Sciatic nerve (tissue), 2 donors: ENCODE data around the gene MPRIP. TPM values are rescaled to one million over a fixed set of nuclear protein-coding genes. Genes with fewer than 3 reads are reported as not detected.

Experiments
- ATAC-seq: fragments of 200-7000 bp; cut with Tn5 transposase; one replicate; pipeline ENCODE4 v1.9.1; 2020; ENCODE audit warnings: mild to moderate bottlenecking, moderate library complexity
- DNase-seq: peaks from one replicate; pipeline ENCODE4 v3.0.0-alpha.2; 2020; ENCODE audit warnings: low spot score
- intact Hi-C: fragments of 100-400 bp; cut with DNase I; formaldehyde crosslinking; loops from one replicate; pipeline ENCODE4 v1.14.2; 2022
- total RNA-seq: library from RNA; stranded (reverse); fragmentation: NEBNext Ultra II Directional; extraction: Animal tissue kit (Norgen Biotek cat#: 25700); gene quantifications from one replicate; pipeline ENCODE4 v1.2.1, GENCODE V29; 2021
- donor health status: DM: no; HTN: no; CAD: no.
- donor health status: DM: no; HTN: no; CAD: no.

Gene MPRIP
- total RNA-seq, 1 donor from 2014 or later, result 500 TPM

DNA sequence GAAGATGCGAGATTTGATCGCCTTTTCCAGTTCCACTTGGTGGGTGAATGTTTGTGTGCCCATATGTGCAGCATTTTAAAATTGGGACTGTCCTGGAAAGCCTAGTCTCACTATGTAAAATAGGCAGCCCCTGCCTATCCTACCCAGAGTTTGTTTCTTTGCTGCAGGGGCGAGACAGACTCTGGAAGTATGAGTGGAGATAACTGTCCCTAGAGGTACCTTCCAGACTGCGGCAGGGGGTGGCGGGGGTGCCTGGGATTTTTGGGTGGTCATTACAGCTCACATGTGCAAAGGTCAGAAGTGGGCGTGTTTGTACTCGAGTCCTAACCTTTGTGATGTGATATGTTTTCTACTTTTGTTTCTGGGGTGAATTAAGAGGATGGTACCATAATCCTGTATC lies 36.6 kb downstream of the MPRIP start:
- peak; percentile 47 for DNase-seq
- intact Hi-C loops, result no loop called here
- ATAC-seq, result no peak

GRCh38 chr17:17079336-17079735 lies 37.1 kb downstream of the MPRIP start:
- DNase-seq, result peak; percentile 39

DNA sequence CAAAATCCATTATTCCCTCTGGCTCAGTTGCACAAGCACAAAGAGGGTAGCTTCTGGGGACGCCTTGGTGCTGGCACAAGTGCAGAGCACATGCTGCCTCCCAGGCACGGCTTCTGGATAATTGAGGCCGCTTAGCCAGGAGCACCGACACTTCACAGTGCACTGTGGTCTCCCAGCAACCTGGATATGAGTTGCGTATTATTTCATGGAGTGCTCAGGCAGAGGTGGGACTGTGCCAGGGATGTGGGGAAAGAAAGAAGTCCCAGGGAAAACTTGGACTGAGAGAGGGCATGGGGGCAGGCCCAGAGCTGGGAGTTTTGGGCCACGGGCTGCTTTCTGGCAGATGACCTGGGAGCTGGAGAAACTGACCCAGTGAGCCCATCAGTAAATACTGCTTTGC lies 37.5 kb downstream of the MPRIP start:
- DNase-seq, result peak; percentile 54
- ATAC-seq, result peak; percentile 67
- intact Hi-C loops, result no loop called here

More at GRCh38 chr17:17079336-17079735, 37.1 kb downstream of the MPRIP start:
- peak; percentile 45 for ATAC-seq
- intact Hi-C loops, result no loop called here

GRCh38 chr17:17080181-17080631 lies 37.9 kb downstream of the MPRIP start:
- intact Hi-C loops, result no loop called here
- DNase-seq (peak; percentile 56), ATAC-seq (peak; percentile 1)

GRCh38 chr17:17080781-17081180 lies 38.5 kb downstream of the MPRIP start:
- intact Hi-C loops, result no loop called here
- ATAC-seq (no peak), DNase-seq (no peak)

GRCh38 chr17:17081304-17081940 lies 39.2 kb downstream of the MPRIP start:
- ATAC-seq (no peak), DNase-seq (peak; percentile 55)
- intact Hi-C loops, result no loop called here

- DNase-seq (no peak), ATAC-seq (no peak)
- intact Hi-C loops, result no loop called here
Observed at GRCh38 chr17:17082878-17083277, 40.6 kb downstream of the MPRIP start.

DNA sequence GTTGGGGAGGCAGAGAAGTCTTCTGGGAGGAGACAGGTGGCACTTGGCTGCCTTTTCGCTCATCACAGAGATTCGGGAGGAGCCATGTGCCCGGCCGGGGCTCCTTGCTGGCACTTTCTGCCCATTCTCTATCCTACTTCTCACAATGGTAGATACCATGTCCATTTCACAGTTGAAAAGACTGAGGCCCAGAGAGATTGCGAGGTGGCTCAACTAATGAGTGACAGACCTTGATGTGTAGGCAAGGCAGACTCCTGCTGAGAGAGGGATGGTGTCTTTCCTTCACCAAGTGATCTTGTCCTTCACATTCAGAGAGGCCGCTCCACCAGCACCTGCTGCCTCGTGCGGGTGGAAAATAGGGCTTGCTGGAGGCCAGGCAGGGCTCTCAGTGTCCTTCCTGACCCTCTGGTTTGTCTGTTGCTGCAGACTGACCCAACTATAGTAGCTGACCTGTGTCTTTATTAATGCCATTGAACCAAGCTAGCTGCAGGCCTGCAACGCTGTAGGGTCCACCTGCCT lies 42.1 kb downstream of the MPRIP start:
- intact Hi-C loops, result no loop called here
- DNase-seq (peak; percentile 41), ATAC-seq (no peak)

DNA sequence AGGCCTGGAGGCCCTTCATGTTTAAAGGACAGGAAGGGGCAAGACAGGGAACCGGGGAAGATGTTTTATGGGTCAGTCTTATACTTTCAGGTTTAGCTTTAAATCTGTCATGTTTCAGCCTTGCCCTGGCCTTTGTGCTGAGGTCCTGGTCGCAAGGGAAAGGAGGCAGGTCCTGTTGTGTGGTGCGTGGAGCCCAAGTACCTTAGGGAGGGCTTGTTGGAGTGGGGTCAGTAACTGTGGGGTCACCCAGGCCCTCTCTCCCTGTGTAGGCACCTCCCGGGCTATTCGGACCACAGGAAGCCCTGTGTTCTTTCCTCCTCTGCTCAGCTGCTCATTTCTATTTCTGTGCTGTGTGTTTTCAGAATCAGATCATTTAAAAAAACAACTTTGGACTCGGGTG lies 42.7 kb downstream of the MPRIP start:
- intact Hi-C loops, result no loop called here

DNA sequence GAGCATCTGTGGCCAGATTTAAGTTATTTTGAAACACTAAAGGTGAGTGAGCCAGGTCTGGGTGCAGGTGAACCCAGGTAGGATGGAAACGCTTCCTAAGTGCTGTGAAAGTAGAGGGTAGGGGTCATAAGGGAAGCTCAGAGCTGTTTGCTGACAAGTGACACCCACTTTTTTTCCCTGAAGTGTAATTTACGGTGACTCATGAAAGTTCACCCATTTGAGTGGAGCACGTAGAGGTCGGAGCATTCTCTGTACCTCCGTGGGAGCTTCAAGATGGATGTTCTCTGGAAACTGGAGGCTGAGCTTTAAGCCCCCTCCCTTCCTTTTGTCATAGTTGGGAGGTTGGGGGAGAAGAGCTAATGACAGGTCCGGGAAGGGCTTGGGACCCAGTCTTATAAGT lies 44.3 kb downstream of the MPRIP start:
- DNase-seq (no peak), ATAC-seq (no peak)
- intact Hi-C loops, result no loop called here

More for the DNA sequence above, 42.7 kb downstream of the MPRIP start:
- DNase-seq (no peak), ATAC-seq (no peak)

DNA sequence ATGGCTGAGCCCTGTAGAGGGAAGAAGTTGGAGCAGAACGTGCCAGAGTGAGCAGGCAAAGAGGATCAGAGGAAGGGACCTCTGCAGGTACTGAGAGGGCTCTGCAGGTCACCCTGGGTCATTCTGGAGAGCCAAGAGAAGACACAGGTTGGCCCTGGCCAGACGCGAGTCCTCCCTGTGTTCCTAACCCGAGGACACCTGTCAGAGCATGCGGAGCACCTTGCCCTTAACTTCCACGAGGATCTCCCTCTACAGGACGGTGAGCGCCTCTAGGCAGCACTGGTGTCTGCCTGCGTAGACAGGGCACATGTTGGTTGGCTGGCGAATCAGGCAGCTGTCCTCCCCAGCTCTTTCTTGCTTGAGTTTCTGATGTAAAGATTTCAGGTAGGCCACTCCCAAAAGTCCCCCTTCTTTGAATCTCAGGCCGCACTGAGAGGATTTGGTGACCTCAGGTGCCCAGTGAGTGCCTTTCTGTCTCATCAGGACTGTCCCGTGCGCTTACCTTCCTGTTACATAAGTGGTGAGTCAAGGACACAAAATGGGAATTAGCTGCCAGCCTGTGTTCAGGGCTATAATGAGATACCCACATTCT lies 45.3 kb downstream of the MPRIP start:
- ATAC-seq, result no peak
- DNase-seq, result peak; percentile 41
- intact Hi-C loops, result no loop called here

GRCh38 chr17:17088086-17088485 lies 45.8 kb downstream of the MPRIP start:
- DNase-seq, result peak; percentile 40
- ATAC-seq, result peak; percentile 30
- intact Hi-C loops, result no loop called here

- ATAC-seq, result no peak
- DNase-seq, result peak; percentile 32
- intact Hi-C loops, result no loop called here
Observed at GRCh38 chr17:17088541-17089525, 46.6 kb downstream of the MPRIP start.

GRCh38 chr17:17089796-17090641 lies 47.8 kb downstream of the MPRIP start:
- intact Hi-C loops, result no loop called here
- DNase-seq, result no peak
- ATAC-seq, result no peak

DNA sequence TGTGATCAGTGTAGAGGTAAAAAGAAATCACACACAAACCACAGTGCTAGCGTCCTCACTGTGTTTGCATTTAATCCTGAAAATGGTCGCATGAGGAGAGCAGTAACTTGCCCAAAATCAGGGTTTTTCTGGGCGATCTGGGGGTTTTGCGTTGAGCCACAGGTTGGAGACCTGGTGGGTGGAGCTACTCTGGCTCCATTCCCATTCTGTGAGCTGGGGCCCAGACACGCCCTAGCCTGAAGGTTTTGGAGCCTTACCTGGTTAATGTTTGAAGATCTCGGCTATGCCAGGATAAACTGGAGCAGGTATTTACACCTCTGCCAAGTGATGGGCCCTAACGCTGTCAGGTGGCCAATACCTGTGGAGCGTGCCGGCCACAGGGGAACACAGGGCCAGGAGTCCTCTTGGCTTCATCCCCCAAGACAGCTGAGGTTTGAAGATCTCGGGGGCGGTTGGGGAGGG lies 48.4 kb downstream of the MPRIP start:
- intact Hi-C loops, result no loop called here
- DNase-seq (no peak), ATAC-seq (no peak)

DNA sequence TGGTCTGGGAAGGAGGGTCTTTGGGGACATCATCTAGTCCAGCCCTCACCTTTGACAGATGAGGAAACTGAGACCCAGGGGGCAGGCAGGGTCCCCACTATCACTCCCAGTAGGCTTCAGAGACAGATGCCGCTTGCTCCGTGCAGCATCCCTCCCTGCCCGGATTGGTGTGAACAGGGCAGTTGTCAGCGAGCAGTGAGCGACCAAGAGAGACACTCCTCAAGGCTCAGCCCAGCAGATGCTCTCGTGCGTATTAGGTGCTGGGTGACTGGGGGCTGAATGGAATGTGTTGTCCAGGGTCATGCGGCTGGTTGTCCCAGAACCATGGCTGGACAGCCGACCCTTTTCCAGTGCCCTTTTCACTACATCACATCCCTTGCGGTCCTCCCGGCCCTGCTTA lies 49.0 kb downstream of the MPRIP start:
- DNase-seq, result peak; percentile 48

GRCh38 chr17:17091856-17092756 lies 49.8 kb downstream of the MPRIP start:
- intact Hi-C loops, result no loop called here
- no peak for ATAC-seq
- DNase-seq, result no peak

More for the DNA sequence above, 49.0 kb downstream of the MPRIP start:
- no peak for ATAC-seq
- intact Hi-C loops, result no loop called here
